VCaP (cell line): ENCODE data around the gene COQ9.

Experiments used
- H3K27ac ChIP-seq: fragments of 450-650 bp; 2 replicates; pipeline ENCODE4 v1.5.1; 2017
- TF ChIP-seq, protein P1 (sequence below): fragments of 450-650 bp; conservative IDR thresholded peaks from 2 replicates; pipeline ENCODE4 v1.5.1; 2017; ENCODE audit warnings: mild to moderate bottlenecking, moderate library complexity

COQ9 gene

DNA sequence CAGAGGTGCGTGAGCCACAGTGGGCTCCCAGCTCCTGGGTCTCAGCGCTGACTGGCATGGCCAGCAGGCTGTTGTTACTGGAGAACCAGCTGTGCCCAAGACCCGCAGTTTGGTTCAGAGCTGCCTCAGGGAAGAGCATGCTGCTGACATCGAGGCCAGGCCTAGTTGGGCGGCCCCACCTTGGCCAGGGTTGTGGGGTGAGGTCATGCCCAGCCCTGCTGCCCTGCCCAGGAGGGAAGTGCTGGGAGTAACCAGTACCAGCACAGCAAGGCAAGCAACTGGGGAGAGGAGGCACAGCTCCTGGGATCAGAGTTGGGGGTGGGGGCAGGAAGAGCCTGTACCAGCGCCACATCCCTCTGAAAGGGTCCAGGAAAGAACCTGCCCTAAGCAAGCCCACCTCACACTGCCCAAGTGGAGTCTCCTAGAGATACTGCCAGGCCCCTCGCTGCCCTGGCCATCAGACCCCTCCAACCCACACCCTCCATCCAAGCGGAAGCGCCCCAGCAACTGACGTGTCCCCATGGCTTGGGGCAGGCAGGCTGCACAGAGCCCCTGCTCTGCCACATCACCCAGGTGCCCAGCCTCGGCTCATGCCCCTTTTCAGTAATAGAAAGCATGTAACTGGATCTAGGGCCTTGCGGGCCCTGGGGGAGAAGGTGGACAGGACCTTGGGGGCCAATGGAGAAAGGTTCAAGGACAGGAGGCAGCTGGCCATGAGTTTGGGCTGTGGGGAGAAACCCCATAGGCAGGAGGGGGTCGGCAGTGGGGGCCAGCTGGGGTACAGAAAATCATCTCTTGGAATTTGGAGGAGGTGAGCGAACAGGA is 38.0 kb downstream of the COQ9 start:
- H3K27ac ChIP-seq, result no peak overlapping the region
- TF ChIP-seq, protein P1, sequence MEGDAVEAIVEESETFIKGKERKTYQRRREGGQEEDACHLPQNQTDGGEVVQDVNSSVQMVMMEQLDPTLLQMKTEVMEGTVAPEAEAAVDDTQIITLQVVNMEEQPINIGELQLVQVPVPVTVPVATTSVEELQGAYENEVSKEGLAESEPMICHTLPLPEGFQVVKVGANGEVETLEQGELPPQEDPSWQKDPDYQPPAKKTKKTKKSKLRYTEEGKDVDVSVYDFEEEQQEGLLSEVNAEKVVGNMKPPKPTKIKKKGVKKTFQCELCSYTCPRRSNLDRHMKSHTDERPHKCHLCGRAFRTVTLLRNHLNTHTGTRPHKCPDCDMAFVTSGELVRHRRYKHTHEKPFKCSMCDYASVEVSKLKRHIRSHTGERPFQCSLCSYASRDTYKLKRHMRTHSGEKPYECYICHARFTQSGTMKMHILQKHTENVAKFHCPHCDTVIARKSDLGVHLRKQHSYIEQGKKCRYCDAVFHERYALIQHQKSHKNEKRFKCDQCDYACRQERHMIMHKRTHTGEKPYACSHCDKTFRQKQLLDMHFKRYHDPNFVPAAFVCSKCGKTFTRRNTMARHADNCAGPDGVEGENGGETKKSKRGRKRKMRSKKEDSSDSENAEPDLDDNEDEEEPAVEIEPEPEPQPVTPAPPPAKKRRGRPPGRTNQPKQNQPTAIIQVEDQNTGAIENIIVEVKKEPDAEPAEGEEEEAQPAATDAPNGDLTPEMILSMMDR, result no peak

DNA sequence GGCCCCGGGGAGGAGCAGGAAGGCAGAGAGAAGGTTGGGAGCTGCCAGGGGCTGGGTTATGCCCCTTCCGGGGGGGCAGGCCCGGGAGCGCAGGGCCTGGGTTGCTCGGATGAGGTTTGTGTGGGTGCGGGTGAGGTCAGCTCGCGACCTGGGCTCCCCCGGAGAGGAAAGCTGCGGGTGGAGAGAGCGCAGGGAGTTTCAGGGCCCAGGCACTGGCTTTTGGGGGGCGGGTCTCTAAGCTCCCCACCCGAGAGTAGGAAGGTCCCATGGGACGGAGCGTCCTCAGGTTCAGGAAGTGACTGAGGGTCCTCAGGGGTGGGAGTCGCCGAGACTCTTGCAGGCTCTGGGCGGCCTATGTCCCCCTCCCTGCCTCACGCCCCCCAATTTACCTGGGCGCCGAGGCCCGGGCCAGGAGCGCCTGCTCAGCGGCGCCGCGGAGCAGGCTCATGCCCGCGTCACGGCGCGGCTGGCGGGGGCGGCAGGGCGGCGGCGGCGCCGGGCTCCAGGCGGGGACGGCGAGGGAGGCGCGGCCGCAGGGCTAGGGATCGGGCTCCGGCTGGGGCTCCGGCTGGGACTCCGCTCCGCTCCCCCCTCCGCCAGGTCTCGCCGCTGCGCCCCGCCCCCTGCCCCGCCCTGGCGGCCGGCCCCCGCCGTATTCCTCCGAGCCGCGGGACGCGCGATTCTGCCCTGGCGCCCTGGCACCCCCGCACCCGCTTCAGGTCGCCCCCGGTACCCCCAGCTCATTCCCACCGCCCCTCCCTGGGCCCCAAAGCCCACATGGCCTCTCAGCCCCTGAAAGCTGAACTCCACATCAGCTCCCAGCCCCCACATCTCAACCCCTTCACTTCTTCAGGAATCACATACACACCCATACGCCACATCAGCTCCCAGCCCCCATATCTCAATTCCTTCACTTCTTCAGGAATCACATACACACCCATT is 38.9 kb downstream of the COQ9 start, which contains the start of gene DOK4:
Gene DOK4 (minus strand): TSS at position 578 of the 942 bp plus-strand sequence. CDS start 6,986 bp downstream, outside the sequence.
- no peak within 1 kb of the TSS for H3K27ac ChIP-seq
- TF ChIP-seq, protein P1, result no peak

DNA sequence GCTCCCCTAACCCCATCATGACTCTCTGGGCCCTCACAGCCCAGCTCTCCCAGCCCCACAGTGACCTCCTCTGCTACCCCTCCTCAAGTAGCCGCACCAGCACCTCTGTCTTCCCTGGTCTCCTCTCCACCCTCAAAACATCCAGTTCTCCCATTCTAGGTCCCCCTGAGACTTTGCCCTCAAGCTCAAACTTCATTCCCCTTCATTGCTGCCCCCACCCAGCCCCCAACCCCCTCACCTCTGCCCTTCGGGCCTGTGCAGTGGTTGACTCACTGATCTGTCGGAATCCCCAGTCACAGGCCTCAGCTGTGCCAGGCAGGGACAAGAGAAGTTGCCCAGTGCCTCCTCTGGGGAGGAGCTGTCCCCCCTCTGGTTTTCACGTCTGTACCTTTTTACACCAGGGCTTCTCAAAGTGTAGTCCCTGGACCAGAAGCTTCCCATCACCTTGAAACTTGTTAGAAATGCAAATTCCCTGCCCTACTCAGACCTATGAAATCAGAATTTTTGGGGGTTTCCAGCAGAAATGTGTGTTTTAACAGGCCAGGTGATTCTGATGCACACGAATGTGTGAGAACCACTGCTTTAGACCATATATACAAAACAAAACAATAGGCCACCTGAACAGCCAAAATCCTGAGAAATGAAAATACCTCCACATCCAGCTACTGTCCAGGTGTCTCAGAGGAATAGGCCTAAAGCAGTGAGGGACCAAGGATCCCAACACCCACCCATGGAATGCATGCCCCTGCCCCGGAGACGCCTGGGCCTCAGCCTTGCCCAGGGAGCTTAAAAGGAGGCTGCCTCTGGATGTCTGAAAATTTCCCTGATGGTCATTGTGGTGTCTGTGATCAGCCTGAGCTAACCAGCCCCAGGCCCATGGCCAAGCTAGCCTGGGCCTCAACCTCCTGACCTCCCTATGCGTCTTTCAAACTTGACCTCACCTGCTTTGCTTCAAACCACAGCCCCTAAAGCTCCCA is 39.9 kb downstream of the COQ9 start:
- TF ChIP-seq, protein P1, result no peak
- H3K27ac ChIP-seq, result no peak overlapping the region

DNA sequence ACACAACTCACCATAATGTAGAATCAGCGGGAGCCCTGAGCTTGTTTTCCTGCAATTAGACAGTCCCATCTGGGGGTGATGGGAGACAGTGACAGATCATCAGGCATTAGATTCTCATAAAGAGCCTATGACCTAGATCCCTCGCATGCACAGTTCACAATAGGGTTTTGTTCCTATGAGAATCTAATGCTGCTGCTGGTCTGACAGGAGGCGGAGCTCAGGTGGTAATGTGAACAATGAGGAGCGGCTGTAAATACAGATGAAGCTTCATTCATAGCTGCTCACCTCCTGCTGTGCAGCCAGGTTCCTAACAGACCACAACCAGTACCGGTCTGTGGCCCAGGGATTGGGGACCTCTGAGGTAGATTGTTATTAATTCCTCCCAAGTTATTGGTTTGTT is 42.0 kb downstream of the COQ9 start:
- TF ChIP-seq, protein P1, result no peak
- H3K27ac ChIP-seq, result no peak overlapping the region

DNA sequence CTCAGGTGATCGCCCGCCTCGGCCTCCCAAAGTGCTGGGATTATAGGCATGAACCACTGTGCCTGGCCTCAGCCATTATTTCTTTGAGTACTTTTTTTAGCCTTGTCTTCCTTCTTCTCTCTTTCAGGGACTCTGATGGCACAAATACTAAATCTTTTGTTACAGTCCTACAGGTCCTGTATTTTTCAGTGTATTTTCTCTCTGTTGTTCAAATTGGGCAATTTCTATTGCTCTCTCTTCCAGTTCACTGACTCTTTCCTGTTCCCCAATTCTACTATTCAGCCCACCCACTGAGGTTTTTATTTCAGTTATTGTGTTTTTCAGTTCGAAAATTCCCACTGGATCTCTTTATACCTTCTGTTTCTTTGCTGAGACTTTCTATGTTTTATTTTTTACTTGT is 46.5 kb downstream of the COQ9 start:
- TF ChIP-seq, protein P1, result no peak
- no peak overlapping the region for H3K27ac ChIP-seq

DNA sequence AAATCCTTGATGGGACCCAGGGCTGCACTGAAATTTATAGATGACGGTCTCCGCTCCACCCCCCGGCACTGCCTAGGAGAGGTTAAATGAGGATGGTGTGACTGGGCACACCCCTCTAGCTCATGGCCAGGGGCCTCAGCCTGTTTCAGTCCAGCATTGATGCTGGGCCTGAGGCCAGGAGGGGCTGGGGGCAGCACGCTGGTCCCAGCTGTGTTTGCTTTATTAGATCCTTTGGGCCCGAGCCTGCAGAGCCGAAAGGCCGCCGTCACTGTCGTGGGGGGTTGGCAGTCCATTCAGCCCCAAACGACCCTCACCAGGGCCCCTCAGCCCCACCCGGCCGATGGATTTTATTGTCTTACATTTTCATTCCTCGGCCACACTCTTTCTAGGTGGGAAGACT is 49.8 kb downstream of the COQ9 start:
- TF ChIP-seq, protein P1, result no peak

More for the DNA sequence above, 49.8 kb downstream of the COQ9 start:
- no peak overlapping the region for H3K27ac ChIP-seq
